GM12878 (cell line): ENCODE results near the gene LYL1.

Experiments used
- HCFC1 ChIP-seq: fragments of 150-350 bp; IDR thresholded peaks from 2 replicates; pipeline ENCODE4 v1.6.1; 2014; ENCODE audit warnings: low read length
- TF ChIP-seq, protein P1 (sequence below), 3 experiments: IDR thresholded peaks in 2 of 3; conservative IDR thresholded peaks in 1 of 3; 2 replicates each; pipeline ENCODE4 v1.5.1; 2011; ENCODE audit warnings: low read depth in 3 of 3, low read length in 3 of 3, mild to moderate bottlenecking in 3 of 3, control low read depth in 2 of 3, moderate library complexity in 2 of 3, inconsistent platforms in 1 of 3, mixed read lengths in 1 of 3; ENCODE audit not compliant: control insufficient read depth in 2 of 3, insufficient read depth in 1 of 3; ENCODE audit errors: extremely low read depth in 1 of 3

DNA sequence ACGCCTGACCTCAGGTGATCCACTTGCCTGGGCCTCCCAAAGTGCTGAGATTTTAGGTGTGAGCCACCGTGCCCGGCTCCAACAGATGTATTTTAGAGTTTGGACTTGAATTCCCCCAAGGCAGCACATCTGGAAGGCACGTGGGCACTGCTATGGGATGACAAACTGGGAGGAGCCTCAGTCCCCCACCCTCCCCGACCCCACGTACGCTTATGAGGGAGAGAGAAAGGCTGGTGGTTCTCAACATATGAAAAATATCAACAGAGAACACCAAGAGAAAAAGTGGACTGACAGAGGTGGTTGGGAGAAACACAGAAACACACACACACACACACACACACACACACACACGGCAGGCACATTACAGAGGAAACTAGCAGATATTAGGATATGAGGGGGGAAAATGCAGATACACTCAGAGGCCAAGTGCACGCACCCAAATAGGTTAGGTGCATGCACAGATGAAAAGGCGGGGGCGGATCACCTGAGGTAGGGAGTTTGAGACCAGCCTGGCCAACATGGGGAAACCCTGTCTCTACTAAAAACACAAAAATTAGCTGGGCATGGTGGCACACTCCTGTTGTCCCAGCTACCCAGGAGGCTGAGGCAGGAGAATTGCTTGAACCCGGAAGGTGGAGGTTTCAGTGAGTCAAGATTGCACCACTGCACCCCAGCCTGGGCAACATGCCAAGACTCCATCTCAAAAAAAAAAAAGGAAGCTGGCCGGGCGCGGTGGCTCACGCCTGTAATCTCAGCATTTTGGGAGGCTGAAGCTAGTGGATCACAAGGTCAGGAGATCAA lies 44.3 kb upstream of the LYL1 start:
- no peak for TF ChIP-seq HCFC1
- TF ChIP-seq, protein P1, sequence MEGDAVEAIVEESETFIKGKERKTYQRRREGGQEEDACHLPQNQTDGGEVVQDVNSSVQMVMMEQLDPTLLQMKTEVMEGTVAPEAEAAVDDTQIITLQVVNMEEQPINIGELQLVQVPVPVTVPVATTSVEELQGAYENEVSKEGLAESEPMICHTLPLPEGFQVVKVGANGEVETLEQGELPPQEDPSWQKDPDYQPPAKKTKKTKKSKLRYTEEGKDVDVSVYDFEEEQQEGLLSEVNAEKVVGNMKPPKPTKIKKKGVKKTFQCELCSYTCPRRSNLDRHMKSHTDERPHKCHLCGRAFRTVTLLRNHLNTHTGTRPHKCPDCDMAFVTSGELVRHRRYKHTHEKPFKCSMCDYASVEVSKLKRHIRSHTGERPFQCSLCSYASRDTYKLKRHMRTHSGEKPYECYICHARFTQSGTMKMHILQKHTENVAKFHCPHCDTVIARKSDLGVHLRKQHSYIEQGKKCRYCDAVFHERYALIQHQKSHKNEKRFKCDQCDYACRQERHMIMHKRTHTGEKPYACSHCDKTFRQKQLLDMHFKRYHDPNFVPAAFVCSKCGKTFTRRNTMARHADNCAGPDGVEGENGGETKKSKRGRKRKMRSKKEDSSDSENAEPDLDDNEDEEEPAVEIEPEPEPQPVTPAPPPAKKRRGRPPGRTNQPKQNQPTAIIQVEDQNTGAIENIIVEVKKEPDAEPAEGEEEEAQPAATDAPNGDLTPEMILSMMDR (IDR thresholded peaks at IDR 0.05 in 2 of 3, conservative IDR thresholded peaks at IDR 0.05 in 1 of 3; ENCODE audit: control insufficient read depth in 2 of 3, extremely low read depth in 1 of 3, insufficient read depth in 1 of 3, low read depth in 3 of 3, low read length in 3 of 3) = no peak
